Smooth muscle cell (in vitro differentiated cells): ENCODE results near the gene SLC4A4. TPM values are rescaled to one million over a fixed set of nuclear protein-coding genes. Genes with fewer than 3 reads are reported as not detected.

Experiments used
- DNase-seq: peaks from one replicate; lab custom pipeline; 2025; ENCODE audit not compliant: unreplicated experiment; lab: John Stamatoyannopoulos, UW
- H2AFZ ChIP-seq: fragments of 200-600 bp; sonication (generic); 2 replicates; pipeline ENCODE4 v1.6.0; 2016; ENCODE audit warnings: antibody characterized with exemption, low read depth, mild to moderate bottlenecking
- H3F3A ChIP-seq: fragments of 200-600 bp; sonication (generic); 2 replicates; pipeline ENCODE4 v1.6.0; 2017; ENCODE audit warnings: antibody characterized with exemption, low read depth
- H3K27ac ChIP-seq: fragments of 200-600 bp; sonication (generic); 2 replicates; pipeline ENCODE4 v1.5.1; 2016; ENCODE audit warnings: low read depth, mild to moderate bottlenecking
- H3K27me3 ChIP-seq: fragments of 200-600 bp; sonication (generic); 2 replicates; pipeline ENCODE4 v1.6.1; 2016; ENCODE audit warnings: low read depth, mild to moderate bottlenecking
- H3K36me3 ChIP-seq: fragments of 200-600 bp; sonication (generic); 2 replicates; pipeline ENCODE4 v1.5.1; 2016; ENCODE audit warnings: low read depth
- H3K4me1 ChIP-seq: fragments of 200-600 bp; sonication (generic); 2 replicates; pipeline ENCODE4 v1.5.1; 2016; ENCODE audit warnings: low read depth
- H3K4me2 ChIP-seq: fragments of 200-600 bp; sonication (generic); 2 replicates; pipeline ENCODE4 v1.6.0; 2016; ENCODE audit warnings: mild to moderate bottlenecking
- H3K4me3 ChIP-seq: fragments of 200-600 bp; sonication (generic); 2 replicates; pipeline ENCODE4 v1.5.1; 2016; ENCODE audit warnings: mild to moderate bottlenecking
- H3K79me2 ChIP-seq: fragments of 200-600 bp; sonication (generic); 2 replicates; pipeline ENCODE4 v1.6.0; 2016; ENCODE audit warnings: low read depth, mild to moderate bottlenecking
- H3K9ac ChIP-seq: fragments of 200-600 bp; sonication (generic); 2 replicates; pipeline ENCODE4 v1.6.0; 2016; ENCODE audit warnings: low read depth
- H3K9me3 ChIP-seq: fragments of 200-600 bp; sonication (generic); replicated peaks from 2 replicates; pipeline ENCODE4 v1.5.1; 2016; ENCODE audit warnings: low read depth
- H4K20me1 ChIP-seq: fragments of 200-600 bp; sonication (generic); 2 replicates; pipeline ENCODE4 v1.6.0; 2016; ENCODE audit warnings: low read depth
- WGBS: methylation state at CpG from one replicate; pipeline ENCODE4 v1.1.7; 2016; ENCODE audit warnings: low lambda C conversion rate; 5-methylcytosine and 5-hydroxymethylcytosine counted together
- polyA plus RNA-seq: library from polyadenylated mRNA; unstranded; fragments of >200 nt; fragmentation: Nextera tagmentation; extraction: Ambion mirVana; gene quantifications from 2 replicates; pipeline ENCODE4 v1.2.1, GENCODE V29; 2016
- total RNA-seq: library from RNA; depleted of rRNA; stranded (reverse); fragments of >200 nt; gene quantifications from 2 replicates; pipeline ENCODE4 v1.2.3, GENCODE V29; 2014
- TF ChIP-seq, protein P1 (sequence below): fragments of 200-600 bp; sonication (generic); IDR thresholded peaks from 2 replicates; pipeline ENCODE4 v1.5.1; 2017; ENCODE audit warnings: borderline replicate concordance, mild to moderate bottlenecking, antibody characterized with exemption; ENCODE audit not compliant: insufficient read depth, poor library complexity, severe bottlenecking

Gene SLC4A4
- total and polyA plus RNA-seq, 2 experiments from 2014 or later: 1.2 to 4.1 TPM

DNA sequence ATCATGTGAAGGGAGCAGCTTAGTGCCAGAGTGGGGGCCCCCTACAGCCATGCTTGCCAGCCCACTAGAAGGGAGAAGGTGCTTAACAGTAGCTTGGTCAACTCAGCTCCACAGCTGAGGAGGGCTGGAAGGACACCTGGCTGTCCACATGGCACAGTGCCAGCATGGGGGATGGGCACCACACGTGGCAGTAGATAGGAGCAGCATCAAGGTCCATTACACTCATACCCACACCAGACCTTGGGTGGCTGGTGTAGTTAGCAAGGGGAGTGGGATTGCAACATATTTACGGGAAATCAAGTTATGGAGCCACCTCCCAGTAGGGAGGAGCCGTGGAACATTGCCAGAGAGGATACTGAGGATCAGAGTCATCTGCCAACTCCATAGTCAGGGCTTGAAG lies 37.9 kb upstream of the SLC4A4 start:
- no peak overlapping the region for H3K4me3 ChIP-seq
- no peaks in the 10 kb centered on the region for H3K27me3 ChIP-seq
- TF ChIP-seq, protein P1, sequence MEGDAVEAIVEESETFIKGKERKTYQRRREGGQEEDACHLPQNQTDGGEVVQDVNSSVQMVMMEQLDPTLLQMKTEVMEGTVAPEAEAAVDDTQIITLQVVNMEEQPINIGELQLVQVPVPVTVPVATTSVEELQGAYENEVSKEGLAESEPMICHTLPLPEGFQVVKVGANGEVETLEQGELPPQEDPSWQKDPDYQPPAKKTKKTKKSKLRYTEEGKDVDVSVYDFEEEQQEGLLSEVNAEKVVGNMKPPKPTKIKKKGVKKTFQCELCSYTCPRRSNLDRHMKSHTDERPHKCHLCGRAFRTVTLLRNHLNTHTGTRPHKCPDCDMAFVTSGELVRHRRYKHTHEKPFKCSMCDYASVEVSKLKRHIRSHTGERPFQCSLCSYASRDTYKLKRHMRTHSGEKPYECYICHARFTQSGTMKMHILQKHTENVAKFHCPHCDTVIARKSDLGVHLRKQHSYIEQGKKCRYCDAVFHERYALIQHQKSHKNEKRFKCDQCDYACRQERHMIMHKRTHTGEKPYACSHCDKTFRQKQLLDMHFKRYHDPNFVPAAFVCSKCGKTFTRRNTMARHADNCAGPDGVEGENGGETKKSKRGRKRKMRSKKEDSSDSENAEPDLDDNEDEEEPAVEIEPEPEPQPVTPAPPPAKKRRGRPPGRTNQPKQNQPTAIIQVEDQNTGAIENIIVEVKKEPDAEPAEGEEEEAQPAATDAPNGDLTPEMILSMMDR: no peak
- no peak overlapping the region for H3K9ac ChIP-seq
- H3F3A ChIP-seq: no peaks in the 10 kb centered on the region
- no peak overlapping the region for H2AFZ ChIP-seq
- no peaks in the 10 kb centered on the region for H4K20me1 ChIP-seq
- no peak overlapping the region for H3K4me2 ChIP-seq
- H3K9me3 ChIP-seq: no peaks in the 10 kb centered on the region
- no peaks in the 10 kb centered on the region for H3K4me1 ChIP-seq
- WGBS: 90% methylated on average over 3 of the region's 3 CpGs
- DNase-seq: no peak
- H3K27ac ChIP-seq: no peak overlapping the region
- no peaks in the 10 kb centered on the region for H3K79me2 ChIP-seq
- no peaks in the 10 kb centered on the region for H3K36me3 ChIP-seq

DNA sequence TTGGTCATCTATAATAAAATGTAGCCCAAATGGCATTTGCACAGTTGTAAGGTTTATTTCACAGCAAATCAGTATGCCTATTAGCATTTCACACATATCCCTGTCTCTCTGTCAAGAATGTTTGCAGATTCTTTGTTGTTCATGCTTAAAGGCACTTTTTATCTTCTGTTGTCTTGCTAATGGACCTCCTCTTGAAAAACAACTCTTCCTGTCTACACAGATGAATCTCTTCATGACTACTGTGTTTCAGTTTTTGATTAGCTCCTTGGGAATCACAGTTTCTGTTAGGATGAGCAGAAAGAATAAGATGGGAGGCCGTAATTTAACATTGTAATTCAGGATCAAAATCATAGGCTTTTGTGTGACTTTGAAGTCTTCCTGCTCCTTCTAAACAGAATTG lies 35.5 kb upstream of the SLC4A4 start:
- Histone ChIP-seq H3K27ac (no peak overlapping the region), H3F3A (no peaks in the 10 kb centered on the region), H3K9ac (no peak overlapping the region), H4K20me1 (no peaks in the 10 kb centered on the region), H2AFZ (no peak overlapping the region), H3K79me2 (no peaks in the 10 kb centered on the region), H3K9me3 (no peaks in the 10 kb centered on the region), H3K36me3 (no peaks in the 10 kb centered on the region), H3K4me2 (no peak overlapping the region), H3K27me3 (no peaks in the 10 kb centered on the region), H3K4me1 (no peaks in the 10 kb centered on the region), H3K4me3 (no peak overlapping the region)
- WGBS: 93% methylated on average over 1 of the region's 1 CpG
- no peak for DNase-seq
- TF ChIP-seq, protein P1: no peak

DNA sequence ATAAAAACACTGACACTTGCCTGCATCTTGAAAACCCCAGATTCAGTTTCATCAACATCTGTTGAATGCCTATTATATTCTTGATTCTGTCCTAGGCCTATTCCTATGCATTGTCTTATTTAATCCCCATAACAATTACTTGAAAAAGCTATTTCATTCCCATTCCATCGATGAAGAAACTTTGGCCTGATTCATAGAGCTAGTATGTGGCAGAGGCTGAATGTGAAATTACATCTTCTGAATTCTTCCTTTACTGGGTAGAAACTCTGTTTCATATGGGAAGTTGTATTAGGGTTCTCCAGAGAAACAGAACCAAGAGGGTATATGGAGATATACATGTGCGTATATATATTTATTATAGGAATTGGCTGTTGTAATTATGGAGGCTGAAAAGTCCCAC lies 35.0 kb upstream of the SLC4A4 start:
- no peaks in the 10 kb centered on the region for H3K36me3 ChIP-seq
- no peaks in the 10 kb centered on the region for H3K4me1 ChIP-seq
- no peak for DNase-seq
- WGBS: 88% methylated on average over 2 of the region's 2 CpGs
- H3K9me3 ChIP-seq: no peaks in the 10 kb centered on the region
- H3F3A ChIP-seq: no peaks in the 10 kb centered on the region
- H3K27me3 ChIP-seq: no peaks in the 10 kb centered on the region
- TF ChIP-seq, protein P1: no peak
- no peaks in the 10 kb centered on the region for H4K20me1 ChIP-seq
- no peak overlapping the region for H3K9ac ChIP-seq
- H2AFZ ChIP-seq: no peak overlapping the region
- no peak overlapping the region for H3K27ac ChIP-seq
- no peak overlapping the region for H3K4me3 ChIP-seq
- no peaks in the 10 kb centered on the region for H3K79me2 ChIP-seq
- H3K4me2 ChIP-seq: no peak overlapping the region

DNA sequence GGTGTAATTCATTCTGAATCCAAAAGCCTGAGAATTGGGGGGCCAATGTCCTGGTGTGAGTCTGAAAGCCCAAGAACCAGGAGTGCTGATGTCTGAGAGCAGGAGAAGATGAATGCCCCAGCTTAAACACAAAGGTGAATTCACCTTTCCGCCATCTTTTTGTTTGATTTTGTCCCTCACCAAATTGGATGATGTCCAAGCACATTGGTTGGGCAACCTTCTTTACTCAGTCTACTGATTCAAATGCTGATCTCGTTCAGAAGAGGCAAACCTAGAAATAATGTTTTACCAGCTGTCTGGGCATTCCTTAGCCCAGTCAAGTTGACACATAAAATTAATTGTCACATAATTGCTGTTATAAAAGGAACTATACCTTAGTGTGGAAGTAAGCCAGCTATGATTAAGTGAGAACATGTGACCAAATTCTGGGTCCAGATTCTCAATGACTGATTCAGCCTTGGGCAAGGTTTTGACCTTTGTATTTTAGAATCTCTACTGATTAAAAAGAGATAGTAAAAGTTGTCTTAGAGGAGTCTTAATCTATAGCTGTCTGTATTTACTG lies 34.5 kb upstream of the SLC4A4 start:
- Histone ChIP-seq H3K27me3 (no peaks in the 10 kb centered on the region), H3K27ac (no peak overlapping the region), H3K4me3 (no peak overlapping the region), H2AFZ (no peak overlapping the region), H3F3A (no peaks in the 10 kb centered on the region), H3K4me2 (no peak overlapping the region), H3K79me2 (no peaks in the 10 kb centered on the region), H3K4me1 (no peaks in the 10 kb centered on the region), H3K36me3 (no peaks in the 10 kb centered on the region), H3K9me3 (no peaks in the 10 kb centered on the region), H4K20me1 (no peaks in the 10 kb centered on the region), H3K9ac (no peak overlapping the region)
- DNase-seq: no peak
- 91% methylated on average over 2 of the region's 2 CpGs for WGBS
- TF ChIP-seq, protein P1: no peak
